Tibial artery (tissue), 4 donors: ENCODE measurements around the gene RERE.

Experiments
- DNase-seq, 2 donors: peaks; one replicate each; pipeline ENCODE4 v3.0.0-alpha.2; 2019
- H3K27ac ChIP-seq, 2 donors: fragments of 200-600 bp; sonication (generic) in 1 of 2; 1 replicate in 1 of 2; 2 replicates in 1 of 2; pipeline ENCODE4 v1.5.1; 2018 to 2019; ENCODE audit warnings: mild to moderate bottlenecking in 1 of 2
- H3K27me3 ChIP-seq, 2 donors: fragments of 200-600 bp; sonication (generic) in 1 of 2; one replicate each; pipeline versions ENCODE4 v1.5.1 to v1.6.0; 2016 to 2019
- H3K36me3 ChIP-seq, 3 donors: fragments of 200-600 bp; sonication (generic) in 2 of 3; one replicate each; pipeline ENCODE4 v1.5.1; 2016 to 2019; ENCODE audit warnings: mild to moderate bottlenecking in 2 of 3
- H3K4me1 ChIP-seq, 4 donors: fragments of 200-600 bp; sonication (generic) in 2 of 4; 1 replicate in 3 of 4; 2 replicates in 1 of 4; pipeline ENCODE4 v1.5.1; 2016 to 2019
- H3K4me3 ChIP-seq, 2 donors: fragments of 200-600 bp; sonication (generic) in 1 of 2; 1 replicate in 1 of 2; 2 replicates in 1 of 2; pipeline ENCODE4 v1.5.1; 2018 to 2019; ENCODE audit warnings: mild to moderate bottlenecking in 2 of 2
- H3K9me3 ChIP-seq, 3 donors: fragments of 200-600 bp; sonication (generic) in 1 of 3; one replicate each; pipeline ENCODE4 v1.5.1; 2016 to 2019
- intact Hi-C: fragments of 100-400 bp; cut with DNase I; formaldehyde crosslinking; loops from one replicate; pipeline ENCODE4 v1.15.0; 2023; ENCODE audit warnings: low total_unique reads
- TF ChIP-seq, protein P1 (sequence below), 2 experiments: fragments of 200-600 bp in 1 of 2; fragments of 450-650 bp in 1 of 2; IDR thresholded peaks; one replicate each; pipeline ENCODE4 v1.5.1; 2017 to 2019; ENCODE audit warnings: antibody characterized with exemption in 2 of 2, mild to moderate bottlenecking in 1 of 2, moderate library complexity in 1 of 2

The RERE gene

DNA sequence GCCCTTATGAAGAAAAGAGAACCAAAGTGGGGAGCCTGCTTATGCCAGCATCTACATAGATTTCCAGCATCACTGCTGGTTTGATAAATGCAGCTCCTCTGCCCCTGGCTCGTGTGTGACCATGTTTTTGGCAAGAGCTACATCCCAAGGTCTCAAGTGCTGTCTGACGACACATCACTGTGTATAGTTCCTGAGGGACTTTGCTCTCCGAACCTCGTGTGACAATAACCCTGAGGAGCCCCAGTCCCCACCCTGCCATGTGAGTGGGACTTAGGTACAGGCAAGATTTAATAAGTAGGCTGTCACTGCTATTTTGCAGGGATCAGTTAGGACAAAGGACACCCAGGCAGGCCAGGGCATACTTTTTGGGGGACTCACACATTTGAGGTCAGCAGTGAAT lies 28.8 kb upstream of the RERE start:
- H3K36me3 ChIP-seq, result no peaks in the 10 kb centered on the region
- peaks cover 0 to 31% (median 21%) of the 10 kb centered on the region in 4 donors for H3K4me1 ChIP-seq
- intact Hi-C loops, result loop anchor here (10.0 kb wide), 1 partner anchor 121 kb away; no protein-coding TSS in a partner anchor

DNA sequence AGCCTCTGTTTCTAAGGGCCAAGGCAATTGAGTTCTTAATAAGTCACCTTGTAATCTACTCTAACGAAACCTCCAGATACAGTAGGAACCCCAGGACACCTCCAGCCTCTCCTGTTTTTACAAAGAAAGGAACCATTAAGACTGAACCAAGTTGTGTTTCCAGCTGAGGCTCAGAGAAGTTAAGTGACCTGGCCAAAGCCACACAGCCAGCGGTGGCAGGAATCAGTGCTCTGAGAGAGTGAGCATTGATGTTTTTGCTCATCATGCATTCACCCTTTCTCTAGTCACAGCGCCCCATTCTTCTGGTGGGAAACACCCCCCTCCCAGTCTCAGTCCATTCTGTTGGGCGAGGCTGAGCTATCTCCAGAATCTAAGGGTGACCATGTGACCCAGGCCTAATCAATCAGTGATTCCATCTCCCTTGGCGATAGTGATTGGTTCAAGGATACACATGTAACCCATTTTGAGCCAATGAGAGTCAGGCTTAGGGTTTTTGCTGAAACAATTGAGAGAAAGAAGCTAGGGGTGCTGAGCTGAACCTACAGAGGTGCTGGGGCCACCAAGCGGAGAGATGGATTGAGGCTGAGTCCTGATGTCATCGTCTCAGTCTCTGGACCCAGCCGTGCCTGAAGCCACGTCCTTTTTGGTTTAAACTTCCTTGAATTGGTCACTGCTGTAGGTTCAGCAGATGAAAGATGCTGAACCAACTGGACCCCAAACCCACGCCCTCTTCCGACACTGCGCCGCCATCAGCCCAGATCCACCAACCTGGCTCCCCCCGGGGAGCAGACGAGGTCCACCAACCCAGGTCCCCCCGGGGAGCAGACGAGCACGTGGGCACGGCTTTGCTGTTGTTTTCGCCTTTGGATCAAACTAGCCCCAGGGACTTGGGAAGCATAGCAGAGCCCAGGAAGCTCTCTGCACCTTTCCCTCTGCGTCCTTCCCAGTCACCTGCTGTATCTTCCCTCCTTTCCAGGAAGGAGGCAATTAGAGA lies 28.0 kb upstream of the RERE start:
- H3K36me3 ChIP-seq, result no peaks in the 10 kb centered on the region
- TF ChIP-seq, protein P1, sequence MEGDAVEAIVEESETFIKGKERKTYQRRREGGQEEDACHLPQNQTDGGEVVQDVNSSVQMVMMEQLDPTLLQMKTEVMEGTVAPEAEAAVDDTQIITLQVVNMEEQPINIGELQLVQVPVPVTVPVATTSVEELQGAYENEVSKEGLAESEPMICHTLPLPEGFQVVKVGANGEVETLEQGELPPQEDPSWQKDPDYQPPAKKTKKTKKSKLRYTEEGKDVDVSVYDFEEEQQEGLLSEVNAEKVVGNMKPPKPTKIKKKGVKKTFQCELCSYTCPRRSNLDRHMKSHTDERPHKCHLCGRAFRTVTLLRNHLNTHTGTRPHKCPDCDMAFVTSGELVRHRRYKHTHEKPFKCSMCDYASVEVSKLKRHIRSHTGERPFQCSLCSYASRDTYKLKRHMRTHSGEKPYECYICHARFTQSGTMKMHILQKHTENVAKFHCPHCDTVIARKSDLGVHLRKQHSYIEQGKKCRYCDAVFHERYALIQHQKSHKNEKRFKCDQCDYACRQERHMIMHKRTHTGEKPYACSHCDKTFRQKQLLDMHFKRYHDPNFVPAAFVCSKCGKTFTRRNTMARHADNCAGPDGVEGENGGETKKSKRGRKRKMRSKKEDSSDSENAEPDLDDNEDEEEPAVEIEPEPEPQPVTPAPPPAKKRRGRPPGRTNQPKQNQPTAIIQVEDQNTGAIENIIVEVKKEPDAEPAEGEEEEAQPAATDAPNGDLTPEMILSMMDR (IDR thresholded peaks at IDR 0.05), result no peak
- H3K4me1 ChIP-seq, result peaks cover 0 to 31% (median 21%) of the 10 kb centered on the region in 4 donors
- no peaks in the 10 kb centered on the region for H3K9me3 ChIP-seq
- no peak overlapping the region for H3K27ac ChIP-seq
- no peaks in the 10 kb centered on the region for H3K27me3 ChIP-seq
- intact Hi-C loops, result loop anchor here (10.0 kb wide), 1 partner anchor 121 kb away; no protein-coding TSS in a partner anchor
- no peak overlapping the region for H3K4me3 ChIP-seq
- no peak for DNase-seq

More for the DNA sequence above, 28.8 kb upstream of the RERE start:
- no peak for DNase-seq
- Histone ChIP-seq H3K27me3 (no peaks in the 10 kb centered on the region), H3K9me3 (no peaks in the 10 kb centered on the region), H3K4me3 (no peak overlapping the region), H3K27ac (no peak overlapping the region)
- TF ChIP-seq, protein P1 (IDR thresholded peaks at IDR 0.05), result no peak

DNA sequence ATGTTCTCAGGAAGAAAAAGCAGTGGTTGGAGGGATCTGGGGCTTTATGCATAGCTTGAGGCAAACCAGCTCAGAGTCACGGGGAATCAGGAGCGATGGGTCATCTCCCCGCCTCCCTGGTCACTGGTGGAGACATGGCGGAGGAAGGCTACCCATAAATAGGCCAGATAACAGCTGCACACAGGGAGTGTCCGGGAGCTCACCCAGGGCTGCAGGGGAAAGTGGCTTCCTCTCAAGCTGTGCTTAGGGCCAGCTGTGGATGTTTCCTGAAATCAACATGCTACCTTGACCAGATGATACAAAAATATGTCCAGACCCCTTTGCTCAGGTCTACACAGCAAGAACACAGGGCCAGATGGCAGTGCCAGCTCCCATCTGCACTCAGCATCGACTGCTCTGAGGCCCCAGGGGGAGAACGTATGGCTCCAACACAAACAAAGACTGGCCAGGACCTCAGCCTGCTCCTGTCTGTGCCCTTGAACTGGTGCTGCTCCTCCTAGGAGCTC lies 27.1 kb upstream of the RERE start:
- H3K9me3 ChIP-seq, result no peaks in the 10 kb centered on the region
- no peaks in the 10 kb centered on the region for H3K27me3 ChIP-seq
- no peak overlapping the region for H3K4me3 ChIP-seq
- H3K27ac ChIP-seq, result no peak overlapping the region
- no peaks in the 10 kb centered on the region for H3K36me3 ChIP-seq
- TF ChIP-seq, protein P1 (IDR thresholded peaks at IDR 0.05), result no peak
- intact Hi-C loops, result loop anchor here (10.0 kb wide), 1 partner anchor 120 kb away; no protein-coding TSS in a partner anchor
- H3K4me1 ChIP-seq, result peaks cover 0 to 31% (median 21%) of the 10 kb centered on the region in 4 donors
- DNase-seq, result no peak

DNA sequence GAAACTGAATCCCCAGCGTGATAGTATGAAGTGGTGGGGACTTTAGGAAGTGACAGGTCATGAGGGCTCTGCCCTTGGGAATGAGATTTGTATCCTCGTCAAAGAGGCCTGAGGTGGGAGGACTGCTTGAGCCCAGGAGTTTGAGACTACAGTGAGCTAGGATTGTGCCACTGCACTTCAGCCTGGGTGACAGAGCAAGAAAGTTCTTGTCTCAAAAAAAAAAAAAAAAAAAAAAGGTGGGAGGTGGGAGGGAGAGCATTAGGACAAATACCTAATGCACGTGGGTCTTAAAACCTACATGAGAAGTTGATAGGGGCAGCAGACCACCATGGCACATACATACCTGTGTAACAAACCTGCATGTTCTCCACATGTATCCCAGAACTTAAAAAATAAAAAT lies 24.0 kb upstream of the RERE start:
- Histone ChIP-seq H3K36me3 (no peaks in the 10 kb centered on the region), H3K4me3 (no peak overlapping the region), H3K27ac (no peak overlapping the region), H3K27me3 (no peaks in the 10 kb centered on the region), H3K9me3 (no peaks in the 10 kb centered on the region), H3K4me1 (peaks cover 0 to 17% (median 4%) of the 10 kb centered on the region in 4 donors)
- intact Hi-C loops, result loop anchor here (10.0 kb wide), 1 partner anchor 117 kb away; no protein-coding TSS in a partner anchor
- TF ChIP-seq, protein P1 (IDR thresholded peaks at IDR 0.05), result no peak
- no peak for DNase-seq

DNA sequence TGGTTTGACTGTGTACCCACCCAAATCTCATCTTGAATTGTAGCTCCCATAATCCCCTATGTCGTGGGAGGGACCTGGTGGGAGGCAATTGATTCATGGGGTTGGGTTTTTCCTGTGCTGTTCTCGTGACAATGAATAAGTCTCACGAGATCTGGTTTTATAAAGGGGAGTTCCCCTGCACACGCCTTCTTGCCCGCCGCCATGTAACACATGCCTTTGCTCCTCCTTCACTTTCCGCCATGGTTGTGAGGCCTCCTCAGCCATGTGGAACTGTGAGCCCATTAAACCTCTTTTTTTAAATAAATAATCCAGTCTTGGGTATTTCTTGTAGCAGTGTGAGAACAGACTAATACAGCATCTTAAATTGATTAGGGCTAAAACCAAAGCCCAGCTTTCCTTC lies 22.6 kb upstream of the RERE start:
- TF ChIP-seq, protein P1 (IDR thresholded peaks at IDR 0.05), result no peak
- H3K36me3 ChIP-seq, result no peaks in the 10 kb centered on the region
- H3K4me1 ChIP-seq, result peaks cover 0 to 9% (median 4%) of the 10 kb centered on the region in 4 donors
- no peak for DNase-seq
- H3K27ac ChIP-seq, result no peak overlapping the region
- no peak overlapping the region for H3K4me3 ChIP-seq
- intact Hi-C loops, result loop anchor here (10.0 kb wide), 1 partner anchor 115 kb away; no protein-coding TSS in a partner anchor
- no peaks in the 10 kb centered on the region for H3K9me3 ChIP-seq
- H3K27me3 ChIP-seq, result no peaks in the 10 kb centered on the region
